Endothelial cell of umbilical vein (primary cell): Measurements from ENCODE around the gene RAB17.

Source experiments
- CTCF ChIP-seq, 2 donors: IDR thresholded peaks; 1 replicate in 1 of 2; 2 replicates in 1 of 2; pipeline ENCODE4 v1.5.1; 2011; ENCODE audit warnings: low read length in 2 of 2, mild to moderate bottlenecking in 2 of 2, moderate library complexity in 2 of 2, control low read depth in 1 of 2, inconsistent platforms in 1 of 2, low read depth in 1 of 2; ENCODE audit not compliant: insufficient read depth in 1 of 2; ENCODE audit errors: extremely low read depth in 1 of 2
- EZH2 ChIP-seq: IDR thresholded peaks from 2 replicates; pipeline ENCODE4 v1.6.1; 2012; ENCODE audit warnings: borderline replicate concordance, low read depth, mild to moderate bottlenecking, moderate library complexity, low read length, inconsistent platforms; ENCODE audit not compliant: severe bottlenecking
- GATA2 ChIP-seq: IDR thresholded peaks from 2 replicates; pipeline ENCODE4 v1.7.0; 2011; ENCODE audit warnings: low read depth, mild to moderate bottlenecking, moderate library complexity, mixed read lengths, low read length; ENCODE audit not compliant: insufficient read length, insufficient read depth
- JUN ChIP-seq: IDR thresholded peaks from 2 replicates; pipeline ENCODE4 v1.6.1; 2011; ENCODE audit warnings: borderline replicate concordance, low read depth; ENCODE audit not compliant: insufficient read length, insufficient read depth
- MAX ChIP-seq: IDR thresholded peaks from 2 replicates; pipeline ENCODE4 v1.6.1; 2011; ENCODE audit not compliant: insufficient read depth, insufficient read length
- MYC ChIP-seq: IDR thresholded peaks from one replicate; pipeline ENCODE4 v1.6.1; 2011; ENCODE audit warnings: mild to moderate bottlenecking, low read depth, low read length
- POLR2A ChIP-seq: IDR thresholded peaks from 2 replicates; pipeline ENCODE4 v1.6.1; 2012; ENCODE audit warnings: low read depth, mild to moderate bottlenecking, control low read depth, low read length
- POLR2AphosphoS5 ChIP-seq: IDR thresholded peaks from 2 replicates; pipeline ENCODE4 v1.6.1; 2012; ENCODE audit warnings: low read depth, mild to moderate bottlenecking, control low read depth, low read length, moderate library complexity; ENCODE audit not compliant: insufficient read depth

- TF ChIP-seq CTCF (IDR thresholded peaks at IDR 0.05; ENCODE audit: extremely low read depth in 1 of 2, insufficient read depth in 1 of 2, low read depth in 1 of 2, low read length in 2 of 2), result no peak
- no peak for TF ChIP-seq POLR2AphosphoS5
- no peak for TF ChIP-seq EZH2
- no peak for TF ChIP-seq JUN
- no peak for TF ChIP-seq MAX
- TF ChIP-seq POLR2A, result no peak
- no peak for TF ChIP-seq MYC
- no peak for TF ChIP-seq GATA2
Observed at GRCh38 chr2:237536083-237536415, 54.5 kb downstream of the RAB17 start.
